ENCODE data around the gene DNAL4.

The DNAL4 gene

GRCh38 chr22:38828191-38828590 lies 34.2 kb upstream of the DNAL4 start:
- no peak for DNase-seq (ENCODE audit: low read depth)
- no peak for TF ChIP-seq CTCF (IDR thresholded peaks at IDR 0.05; ENCODE audit: control insufficient read depth, extremely low read depth, insufficient read depth)
- no peak overlapping the region for H3K4me3 ChIP-seq (ENCODE audit: low read depth, low read length)

DNA sequence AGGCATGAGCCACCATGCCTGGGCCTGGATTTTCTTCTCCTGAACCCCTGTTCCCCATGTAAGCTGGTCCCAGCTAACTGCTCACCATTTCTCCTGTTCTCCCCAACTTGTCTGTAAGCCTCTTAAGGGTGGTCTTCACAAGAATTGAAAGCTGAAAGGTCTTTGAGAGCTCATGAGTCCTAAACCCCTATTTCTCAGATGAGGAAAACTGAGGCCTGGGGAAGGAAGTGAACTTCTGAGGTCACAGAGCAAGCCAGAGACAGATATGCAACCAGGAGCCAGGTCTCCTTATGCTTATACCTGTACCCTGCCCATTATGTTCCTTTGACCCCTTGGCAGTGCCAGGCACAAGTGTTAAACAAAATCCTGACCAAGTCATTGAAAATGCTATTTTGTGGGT lies 33.6 kb upstream of the DNAL4 start:
- H3K4me3 ChIP-seq (ENCODE audit: low read depth, low read length) = no peak overlapping the region
- no peak for TF ChIP-seq CTCF (IDR thresholded peaks at IDR 0.05; ENCODE audit: control insufficient read depth, extremely low read depth, insufficient read depth)
- no peak for DNase-seq (ENCODE audit: low read depth)

- DNase-seq (ENCODE audit: low read depth) = no peak
- TF ChIP-seq CTCF (IDR thresholded peaks at IDR 0.05; ENCODE audit: control insufficient read depth, extremely low read depth, insufficient read depth) = no peak
- H3K4me3 ChIP-seq (ENCODE audit: low read depth, low read length) = no peak overlapping the region
Measured at GRCh38 chr22:38826801-38827200, 32.9 kb upstream of the DNAL4 start.

DNA sequence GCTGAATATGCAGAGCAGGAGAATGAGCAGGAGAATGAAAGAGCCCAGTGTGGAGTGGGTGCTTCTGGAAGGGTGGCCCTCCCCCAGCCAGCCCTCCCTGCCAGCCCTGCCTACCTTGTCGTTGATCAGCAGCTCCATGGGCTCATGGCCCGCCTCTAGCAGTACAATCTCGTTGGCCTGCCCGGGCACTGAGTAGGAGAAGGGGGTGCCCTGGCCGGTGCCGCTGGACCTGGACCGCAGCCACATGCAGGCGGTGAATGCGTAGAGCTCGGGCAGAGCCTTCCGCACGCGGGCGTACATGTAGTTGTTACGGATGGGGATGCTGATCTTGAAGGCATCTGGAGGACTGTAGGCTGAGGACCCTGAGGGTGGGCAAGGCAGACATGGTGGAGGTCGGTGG lies 32.4 kb upstream of the DNAL4 start:
- DNase-seq (ENCODE audit: low read depth) = no peak
- no peak overlapping the region for H3K4me3 ChIP-seq (ENCODE audit: low read depth, low read length)
- no peak for TF ChIP-seq CTCF (IDR thresholded peaks at IDR 0.05; ENCODE audit: control insufficient read depth, extremely low read depth, insufficient read depth)

GRCh38 chr22:38824585-38824984 lies 30.6 kb upstream of the DNAL4 start:
- peak; percentile 30 for DNase-seq (ENCODE audit: low read depth)
- TF ChIP-seq CTCF (IDR thresholded peaks at IDR 0.05; ENCODE audit: control insufficient read depth, extremely low read depth, insufficient read depth) = no peak

GRCh38 chr22:38823637-38824036 lies 29.7 kb upstream of the DNAL4 start:
- DNase-seq (ENCODE audit: low read depth) = no peak
- H3K4me3 ChIP-seq (ENCODE audit: low read depth, low read length) = no peak overlapping the region
- no peak for TF ChIP-seq CTCF (IDR thresholded peaks at IDR 0.05; ENCODE audit: control insufficient read depth, extremely low read depth, insufficient read depth)

More at GRCh38 chr22:38824585-38824984, 30.6 kb upstream of the DNAL4 start:
- no peak overlapping the region for H3K4me3 ChIP-seq (ENCODE audit: low read depth, low read length)

DNA sequence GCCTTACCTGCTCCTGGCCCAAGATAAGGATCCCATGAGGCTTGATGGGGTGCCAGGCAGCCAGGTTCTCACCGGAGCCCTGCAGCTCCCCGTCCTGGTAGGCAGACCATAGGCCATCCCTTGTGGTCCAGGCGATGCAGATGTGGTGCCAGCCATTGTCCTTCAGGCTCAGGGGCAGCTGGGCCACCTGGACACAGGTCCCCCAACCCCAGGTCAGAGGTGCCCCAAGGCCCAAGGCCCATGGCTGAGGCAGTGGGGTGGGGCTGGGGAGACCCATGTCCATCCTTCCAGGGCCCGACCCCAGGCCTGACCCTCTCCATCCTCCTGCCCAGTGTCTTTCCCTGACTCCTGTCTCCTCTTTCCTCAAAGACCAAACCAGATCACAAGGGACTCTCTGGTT lies 29.1 kb upstream of the DNAL4 start:
- no peak overlapping the region for H3K4me3 ChIP-seq (ENCODE audit: low read depth, low read length)
- no peak for DNase-seq (ENCODE audit: low read depth)
- no peak for TF ChIP-seq CTCF (IDR thresholded peaks at IDR 0.05; ENCODE audit: control insufficient read depth, extremely low read depth, insufficient read depth)
